ENCODE results near the gene EYS.

EYS gene

DNA sequence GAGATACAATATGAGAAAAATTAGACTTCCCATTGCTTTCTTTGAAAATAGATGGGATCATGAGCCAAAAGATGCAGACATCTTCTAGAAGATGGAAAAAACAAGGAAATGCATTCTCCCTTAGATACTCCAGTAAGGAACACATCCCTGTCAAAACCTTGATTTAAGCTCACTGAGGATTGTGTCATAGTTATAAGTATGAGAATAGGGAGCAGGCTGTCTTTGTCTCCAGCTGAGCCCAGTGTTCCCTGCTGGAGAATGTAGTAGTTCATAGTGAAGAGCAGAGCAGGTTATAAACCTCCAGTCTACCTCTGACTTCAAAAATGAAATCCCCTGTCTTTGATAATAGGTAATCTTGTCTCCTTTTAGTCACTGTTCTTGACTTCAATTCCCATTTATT, 1481.5 kb downstream of the EYS start:
- no peak overlapping the region for H3K4me3 ChIP-seq (ENCODE audit: low read depth, low read length)
- TF ChIP-seq, protein P1, sequence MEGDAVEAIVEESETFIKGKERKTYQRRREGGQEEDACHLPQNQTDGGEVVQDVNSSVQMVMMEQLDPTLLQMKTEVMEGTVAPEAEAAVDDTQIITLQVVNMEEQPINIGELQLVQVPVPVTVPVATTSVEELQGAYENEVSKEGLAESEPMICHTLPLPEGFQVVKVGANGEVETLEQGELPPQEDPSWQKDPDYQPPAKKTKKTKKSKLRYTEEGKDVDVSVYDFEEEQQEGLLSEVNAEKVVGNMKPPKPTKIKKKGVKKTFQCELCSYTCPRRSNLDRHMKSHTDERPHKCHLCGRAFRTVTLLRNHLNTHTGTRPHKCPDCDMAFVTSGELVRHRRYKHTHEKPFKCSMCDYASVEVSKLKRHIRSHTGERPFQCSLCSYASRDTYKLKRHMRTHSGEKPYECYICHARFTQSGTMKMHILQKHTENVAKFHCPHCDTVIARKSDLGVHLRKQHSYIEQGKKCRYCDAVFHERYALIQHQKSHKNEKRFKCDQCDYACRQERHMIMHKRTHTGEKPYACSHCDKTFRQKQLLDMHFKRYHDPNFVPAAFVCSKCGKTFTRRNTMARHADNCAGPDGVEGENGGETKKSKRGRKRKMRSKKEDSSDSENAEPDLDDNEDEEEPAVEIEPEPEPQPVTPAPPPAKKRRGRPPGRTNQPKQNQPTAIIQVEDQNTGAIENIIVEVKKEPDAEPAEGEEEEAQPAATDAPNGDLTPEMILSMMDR (IDR thresholded peaks at IDR 0.05; ENCODE audit: low read depth, low read length), result no peak
- in situ Hi-C loops (cut with HindIII; ENCODE audit: low sequenced_read_pairs), result no loop called here
- no peak for DNase-seq (ENCODE audit: low read depth, low spot score)

DNA sequence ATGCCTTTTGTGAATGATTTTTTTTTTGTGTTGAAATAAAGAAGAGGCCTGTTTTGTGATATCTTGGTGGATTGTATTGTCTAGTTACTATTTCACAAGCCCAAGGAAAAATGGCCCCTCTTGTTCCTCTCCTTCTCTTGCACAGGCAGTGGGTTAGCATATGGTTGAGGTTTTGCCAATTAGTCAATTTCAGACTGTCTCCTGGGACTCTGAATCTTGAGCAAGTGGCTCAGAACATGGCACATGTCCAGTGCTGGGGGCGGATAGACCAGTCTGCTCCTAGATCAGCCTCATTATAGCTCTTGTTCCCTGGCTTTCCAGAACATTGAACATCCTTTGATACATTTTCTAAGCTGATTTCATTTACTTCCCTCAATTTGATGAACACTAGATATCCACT, 1482.2 kb downstream of the EYS start:
- DNase-seq (ENCODE audit: low read depth, low spot score), result no peak
- in situ Hi-C loops (cut with HindIII; ENCODE audit: low sequenced_read_pairs), result no loop called here
- TF ChIP-seq, protein P1 (IDR thresholded peaks at IDR 0.05; ENCODE audit: low read depth, low read length), result no peak
- no peak overlapping the region for H3K4me3 ChIP-seq (ENCODE audit: low read depth, low read length)

DNA sequence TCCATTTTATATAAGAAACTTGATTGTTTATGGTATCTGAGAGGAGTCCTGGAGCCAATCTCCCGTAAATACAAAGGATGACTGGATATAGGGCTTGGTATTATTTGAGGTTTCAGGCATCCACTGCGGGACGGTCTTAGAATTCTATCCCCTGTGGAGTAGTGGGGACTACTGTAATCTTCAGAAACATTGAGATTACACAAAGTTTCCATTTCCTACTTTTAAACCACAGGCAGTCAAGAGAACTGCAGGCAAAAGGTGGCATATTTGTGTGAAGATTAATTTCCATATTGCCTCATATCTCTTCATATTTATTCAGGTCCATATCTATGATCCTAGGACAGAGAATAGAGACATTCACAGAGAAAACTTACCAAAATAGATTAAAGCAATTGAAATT, 1485.2 kb downstream of the EYS start:
- in situ Hi-C loops (cut with HindIII; ENCODE audit: low sequenced_read_pairs), result no loop called here
- TF ChIP-seq, protein P1 (IDR thresholded peaks at IDR 0.05; ENCODE audit: low read depth, low read length), result no peak

DNA sequence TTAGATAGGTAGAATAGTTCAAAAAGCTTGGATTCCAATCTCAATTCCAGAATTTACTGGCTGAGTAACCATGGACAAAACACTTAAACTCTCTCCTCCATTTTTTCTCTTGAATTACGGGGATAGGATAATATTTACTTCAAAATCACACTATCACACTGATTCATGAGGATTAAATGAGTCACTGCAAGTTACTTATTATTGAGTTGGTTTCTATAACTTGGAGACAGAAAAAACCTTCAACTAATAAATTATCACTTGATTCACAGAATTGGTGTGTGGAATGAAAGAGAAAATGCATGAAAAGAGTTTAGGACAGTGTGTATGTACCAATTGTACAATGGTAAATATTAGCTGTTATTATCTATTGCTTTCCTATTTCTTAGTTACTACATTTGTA, 1486.2 kb downstream of the EYS start:
- in situ Hi-C loops (cut with HindIII; ENCODE audit: low sequenced_read_pairs), result no loop called here
- no peak overlapping the region for H3K4me3 ChIP-seq (ENCODE audit: low read depth, low read length)
- TF ChIP-seq, protein P1 (IDR thresholded peaks at IDR 0.05; ENCODE audit: low read depth, low read length), result no peak
- no peak for DNase-seq (ENCODE audit: low read depth, low spot score)

More for the DNA sequence above, 1485.2 kb downstream of the EYS start:
- H3K4me3 ChIP-seq (ENCODE audit: low read depth, low read length), result no peak overlapping the region
- DNase-seq (ENCODE audit: low read depth, low spot score), result no peak

- in situ Hi-C loops (cut with HindIII; ENCODE audit: low sequenced_read_pairs), result no loop called here
- TF ChIP-seq, protein P1 (IDR thresholded peaks at IDR 0.05; ENCODE audit: low read depth, low read length), result no peak
- no peak overlapping the region for H3K4me3 ChIP-seq (ENCODE audit: low read depth, low read length)
- DNase-seq (ENCODE audit: low read depth, low spot score), result peak; percentile 49
These were observed 1489.1 kb downstream of the EYS start for GRCh38 chr6:64217721-64218620.

DNA sequence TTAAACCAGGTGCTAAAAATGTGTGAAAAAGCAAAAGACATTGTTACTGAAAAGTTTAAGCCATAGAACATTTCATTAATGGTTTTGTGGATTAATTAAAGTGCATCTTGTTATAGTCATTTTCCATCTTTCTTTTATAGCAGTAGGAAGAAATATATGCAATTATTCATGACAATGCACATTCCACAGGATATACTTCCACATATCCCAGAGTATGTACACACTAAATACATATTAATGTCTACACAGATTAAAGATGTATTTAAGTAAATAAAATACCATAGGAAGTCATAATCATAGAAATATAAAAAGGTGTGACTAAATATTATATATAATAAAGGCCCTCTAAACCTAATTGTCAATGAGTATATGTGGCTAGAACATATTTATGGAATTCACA, 1492.7 kb downstream of the EYS start:
- DNase-seq (ENCODE audit: low read depth, low spot score), result no peak
- in situ Hi-C loops (cut with HindIII; ENCODE audit: low sequenced_read_pairs), result no loop called here

More for the DNA sequence above, 1492.7 kb downstream of the EYS start:
- TF ChIP-seq, protein P1 (IDR thresholded peaks at IDR 0.05; ENCODE audit: low read depth, low read length), result no peak
- H3K4me3 ChIP-seq (ENCODE audit: low read depth, low read length), result no peak overlapping the region
